Activated B cell treated with CpG ODN at 0.5 μM for 24 hours (primary cell): ENCODE data around the gene SLC9B2. TPM values are rescaled to one million over a fixed set of nuclear protein-coding genes. Genes with fewer than 3 reads are reported as not detected.
A peak's percentile ranks its signal among the peaks of the same experiment; 100 is the strongest.

Experiments
- ATAC-seq: fragments of 200-7000 bp; cut with Tn5 transposase; one replicate; pipeline ENCODE4 v1.10.0; 2021; ENCODE audit warnings: low read depth, mild to moderate bottlenecking, moderate library complexity
- CTCF ChIA-PET: fragments of 350-600 bp; sonication (Branson Sonifier 250); formaldehyde crosslinking; loops from one replicate; lab custom pipeline; 2021; ENCODE audit warnings: antibody characterized with exemption; lab: Charles Lee
- POLR2A ChIA-PET: fragments of 350-600 bp; sonication (Branson Sonifier 250); formaldehyde crosslinking; loops from one replicate; lab custom pipeline; 2021; ENCODE audit warnings: antibody characterized with exemption; lab: Charles Lee
- DNase-seq: peaks from one replicate; pipeline ENCODE4 v3.0.0; 2022
- H3K27ac Mint-ChIP-seq: one replicate; pipeline ENCODE4 v1.8.0; 2020; ENCODE audit warnings: mixed read lengths
- H3K27me3 Mint-ChIP-seq: one replicate; pipeline ENCODE4 v1.8.0; 2021; ENCODE audit warnings: mixed read lengths
- H3K36me3 Mint-ChIP-seq: one replicate; pipeline ENCODE4 v1.8.0; 2021; ENCODE audit warnings: low read depth, mixed read lengths
- H3K4me1 Mint-ChIP-seq: one replicate; pipeline ENCODE4 v1.8.0; 2021; ENCODE audit warnings: mixed read lengths
- H3K4me3 Mint-ChIP-seq: one replicate; pipeline ENCODE4 v1.8.0; 2020; ENCODE audit warnings: mild to moderate bottlenecking, mixed read lengths
- H3K9me3 Mint-ChIP-seq: one replicate; pipeline ENCODE4 v1.8.0; 2020; ENCODE audit warnings: mixed read lengths
- CTCF ChIP-seq: fragments of 200-600 bp; IDR thresholded peaks from one replicate; pipeline ENCODE4 v1.8.0; 2022; ENCODE audit warnings: antibody characterized with exemption, mild to moderate bottlenecking
- intact Hi-C: fragments of 100-400 bp; cut with micrococcal nuclease; formaldehyde crosslinking; loops from one replicate; pipeline ENCODE4 v1.15.1; 2024
- total RNA-seq: library from RNA; stranded (reverse); gene quantifications from 2 replicates; pipeline ENCODE4 v1.2.3, GENCODE V29; 2022

Gene SLC9B2
- total RNA-seq, 1 donor from 2014 or later, result 33.4 TPM

- ChIA-PET CTCF (interaction anchor here (1.1 kb wide), 1 partner anchor 10 kb away, joined by 5 read pairs; no protein-coding TSS in a partner anchor), POLR2A (interaction anchor here (0.5 to 2.3 kb wide), 12 partner anchors 9 to 518 kb away, joined by 3 to 12 read pairs (median 5); partner anchors contain the start of genes CISD2, MANBA, SLC9B2 and UBE2D3)
- no peaks in the 10 kb centered on the region for H3K27me3 Mint-ChIP-seq
- H3K4me3 Mint-ChIP-seq, result peak within 1 kb of the TSS; percentile 92
- intact Hi-C loops, result loop anchor here (1.0 to 5.0 kb wide), 9 partner anchors 57 to 675 kb away; partner anchors contain the start of genes BDH2, CENPE, CISD2 and MANBA
- H3K9me3 Mint-ChIP-seq, result no peaks in the 10 kb centered on the region
- DNase-seq (peak; percentile 91), ATAC-seq (peak; percentile 98)
- TF ChIP-seq CTCF, result no peak
- H3K4me1 Mint-ChIP-seq, result peaks cover 28% of the 10 kb centered on the region
- H3K27ac Mint-ChIP-seq, result peak within 1 kb of the TSS; percentile 96
- peaks cover 2% of the 10 kb centered on the region for H3K36me3 Mint-ChIP-seq
These were observed 57.0 kb downstream of the SLC9B2 start, which contains the start of gene SLC9B1 for GRCh38 chr4:103019308-103020124. SLC9B1 (minus strand) TSS chr4:103019705; CDS start chr4:102991711, 27,994 bp downstream.

- Mint-ChIP-seq H3K9me3 (no peaks in the 10 kb centered on the region), H3K4me1 (peaks cover 28% of the 10 kb centered on the region), H3K36me3 (peaks cover 2% of the 10 kb centered on the region), H3K27me3 (no peaks in the 10 kb centered on the region), H3K27ac (peak overlapping the region; percentile 96), H3K4me3 (peak overlapping the region; percentile 92)
- ATAC-seq (no peak), DNase-seq (no peak)
- ChIA-PET POLR2A (interaction anchor here (1.2 to 2.3 kb wide), 2 partner anchors 150 to 191 kb away, joined by 5 to 12 read pairs; partner anchors contain the start of genes CISD2 and UBE2D3), CTCF (interaction anchor here (1.1 kb wide), 1 partner anchor 9 kb away, joined by 5 read pairs; no protein-coding TSS in a partner anchor)
- no peak for TF ChIP-seq CTCF
- intact Hi-C loops, result loop anchor here (1.0 to 5.0 kb wide), 9 partner anchors 58 to 674 kb away; partner anchors contain the start of genes BDH2, CENPE, CISD2 and MANBA
These were observed 57.9 kb downstream of the SLC9B2 start for GRCh38 chr4:103018391-103019307.

- POLR2A ChIA-PET, result no interaction called here
- no peak for TF ChIP-seq CTCF
- Mint-ChIP-seq H3K4me1 (no peaks in the 10 kb centered on the region), H3K9me3 (no peaks in the 10 kb centered on the region), H3K4me3 (no peak overlapping the region), H3K36me3 (no peaks in the 10 kb centered on the region), H3K27me3 (no peaks in the 10 kb centered on the region), H3K27ac (no peak overlapping the region)
- DNase-seq (no peak), ATAC-seq (no peak)
- CTCF ChIA-PET, result interaction anchor here (1.2 kb wide), 1 partner anchor 564 kb away, joined by 5 read pairs; no protein-coding TSS in a partner anchor
- intact Hi-C loops, result no loop called here
These were observed 64.0 kb downstream of the SLC9B2 start for GRCh38 chr4:103012551-103012950.

GRCh38 chr4:103012060-103012459 is 64.5 kb downstream of the SLC9B2 start:
- no peak for DNase-seq
- ATAC-seq, result no peak
- ChIA-PET POLR2A (no interaction called here), CTCF (interaction anchor here (1.2 kb wide), 1 partner anchor 564 kb away, joined by 5 read pairs; no protein-coding TSS in a partner anchor)
- H3K4me1 Mint-ChIP-seq, result no peaks in the 10 kb centered on the region
- H3K4me3 Mint-ChIP-seq, result no peak overlapping the region
- TF ChIP-seq CTCF, result no peak
- H3K9me3 Mint-ChIP-seq, result no peaks in the 10 kb centered on the region
- H3K36me3 Mint-ChIP-seq, result no peaks in the 10 kb centered on the region
- no peak overlapping the region for H3K27ac Mint-ChIP-seq
- intact Hi-C loops, result no loop called here
- H3K27me3 Mint-ChIP-seq, result no peaks in the 10 kb centered on the region
